Measurements from ENCODE around the gene UPF1.
"Not testable (repeated sequence)": the region's sequence is repeated elsewhere in the genome, so short reads cannot be mapped to it uniquely, and the experiment has no call there.

Gene UPF1

DNA sequence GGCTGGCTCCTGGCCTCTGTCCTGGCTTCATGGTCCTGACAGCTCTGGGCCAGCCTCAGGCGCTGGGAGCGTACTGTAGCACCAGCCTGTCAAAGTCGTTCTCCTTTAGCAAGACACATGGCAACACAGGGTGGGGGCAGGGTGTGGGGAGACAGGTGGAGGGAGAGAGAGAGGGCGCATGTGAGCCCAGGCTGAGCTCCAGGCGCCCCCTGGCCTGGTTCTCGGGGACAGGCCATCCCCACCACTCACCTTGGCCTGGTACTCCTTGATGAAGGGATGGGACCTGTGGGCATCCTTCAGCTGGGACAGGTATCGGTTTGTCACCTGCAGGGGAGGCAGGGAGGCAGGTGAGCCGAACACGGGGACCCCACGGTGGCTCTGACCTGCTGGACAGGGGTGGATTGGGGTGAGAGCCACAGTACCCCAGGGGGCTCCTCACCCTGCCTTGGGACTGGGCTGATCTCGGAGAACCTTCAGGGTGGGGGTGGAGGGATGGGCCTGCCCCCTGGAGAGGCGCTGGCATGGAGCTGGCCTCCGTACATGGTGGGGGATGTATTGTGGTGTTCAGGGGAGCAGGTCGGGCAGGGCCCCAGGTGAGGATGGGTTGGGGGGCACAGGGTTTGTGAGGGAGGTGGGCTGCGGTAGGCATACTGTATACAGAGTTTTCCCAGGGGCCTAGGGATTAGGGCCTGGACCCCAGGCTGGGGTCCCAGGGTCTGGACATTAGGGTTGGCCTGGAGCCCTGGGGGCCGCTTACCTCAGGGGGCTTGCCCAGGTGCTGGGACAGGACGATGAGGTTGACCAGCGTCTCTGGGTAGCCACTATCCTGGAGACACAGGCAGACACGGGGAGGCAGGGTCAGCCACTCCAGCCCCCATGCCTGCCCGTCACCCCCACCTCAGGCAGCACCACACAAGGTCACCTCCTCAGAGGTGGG is 68.1 kb downstream of the UPF1 start:
- no peak for DNase-seq

DNA sequence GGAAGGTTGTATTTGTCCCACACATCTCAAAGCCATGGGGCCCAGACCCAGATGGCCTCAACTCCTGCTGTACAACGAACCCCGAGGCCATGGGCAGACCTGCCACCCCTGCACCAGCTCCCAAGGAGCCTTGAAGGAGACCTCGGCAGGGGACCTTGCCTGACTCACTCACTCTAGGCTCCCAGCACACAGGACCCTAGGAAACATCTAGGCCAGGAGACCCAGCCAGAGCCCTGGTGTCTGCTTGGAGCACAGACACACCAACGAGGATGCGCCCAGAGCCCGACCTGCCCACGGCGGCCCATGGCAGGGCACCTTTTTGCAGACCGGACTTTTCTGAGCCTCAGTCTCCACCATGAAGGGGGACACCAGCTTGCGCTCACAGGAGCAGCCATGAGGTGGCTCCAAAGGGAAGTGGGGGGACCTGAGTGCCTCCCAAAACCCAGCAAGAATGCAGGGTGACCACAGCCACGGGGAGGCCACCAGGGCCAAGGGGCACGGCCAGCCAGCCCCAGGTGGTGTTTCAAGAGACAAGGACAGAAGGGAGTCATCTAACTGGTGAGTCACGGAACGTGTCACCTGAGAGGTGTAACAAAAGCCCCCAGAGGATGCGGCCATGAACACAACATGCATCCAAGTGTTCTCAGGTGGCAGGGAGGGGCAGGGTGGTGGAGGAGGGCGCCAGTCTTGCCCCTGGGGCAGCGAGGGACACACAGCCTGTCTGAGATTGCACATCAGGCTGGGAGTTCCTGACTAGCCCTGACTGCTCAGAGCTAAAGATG is 69.1 kb downstream of the UPF1 start:
- no peak for DNase-seq

DNA sequence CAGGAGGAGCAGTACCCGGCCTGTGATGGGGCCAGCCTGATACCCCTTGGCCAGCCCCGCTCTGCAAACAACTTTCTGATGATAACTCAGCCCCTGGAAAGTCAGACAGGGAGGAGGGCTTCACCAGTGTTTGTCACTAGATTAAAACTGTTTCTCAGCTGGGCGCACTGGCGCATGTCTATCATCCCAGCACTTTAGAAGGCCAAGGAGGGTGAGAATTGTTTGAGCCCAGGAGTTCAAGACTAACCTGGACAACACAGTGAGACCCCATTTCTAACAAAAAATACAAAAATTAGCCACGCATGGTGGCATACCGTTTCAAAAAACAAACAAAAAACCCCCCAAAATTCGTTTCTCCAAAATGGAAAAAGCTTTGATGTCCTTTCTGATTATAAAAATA is 69.7 kb downstream of the UPF1 start:
- DNase-seq, result no peak

DNA sequence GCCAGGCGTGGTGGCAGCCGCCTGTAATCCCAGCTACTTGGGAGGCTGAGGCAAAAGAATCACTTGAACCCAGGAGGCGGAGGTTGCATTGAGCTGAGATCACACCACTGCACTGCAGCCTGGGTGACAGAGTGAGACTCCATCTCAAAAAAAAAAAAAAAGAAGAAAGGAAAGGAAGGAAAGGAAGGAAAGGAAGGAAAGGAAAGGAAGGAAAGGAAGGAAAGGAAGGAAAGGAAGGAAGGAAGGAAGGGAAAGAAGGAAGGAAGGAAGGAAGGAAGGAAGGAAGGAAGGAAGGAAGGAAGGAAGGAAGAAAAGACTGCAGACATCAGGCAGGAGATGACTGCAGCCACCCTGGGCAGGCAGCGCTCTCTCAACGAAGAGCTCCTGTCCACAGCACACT is 70.8 kb downstream of the UPF1 start:
- DNase-seq, result not testable (repeated sequence)

DNA sequence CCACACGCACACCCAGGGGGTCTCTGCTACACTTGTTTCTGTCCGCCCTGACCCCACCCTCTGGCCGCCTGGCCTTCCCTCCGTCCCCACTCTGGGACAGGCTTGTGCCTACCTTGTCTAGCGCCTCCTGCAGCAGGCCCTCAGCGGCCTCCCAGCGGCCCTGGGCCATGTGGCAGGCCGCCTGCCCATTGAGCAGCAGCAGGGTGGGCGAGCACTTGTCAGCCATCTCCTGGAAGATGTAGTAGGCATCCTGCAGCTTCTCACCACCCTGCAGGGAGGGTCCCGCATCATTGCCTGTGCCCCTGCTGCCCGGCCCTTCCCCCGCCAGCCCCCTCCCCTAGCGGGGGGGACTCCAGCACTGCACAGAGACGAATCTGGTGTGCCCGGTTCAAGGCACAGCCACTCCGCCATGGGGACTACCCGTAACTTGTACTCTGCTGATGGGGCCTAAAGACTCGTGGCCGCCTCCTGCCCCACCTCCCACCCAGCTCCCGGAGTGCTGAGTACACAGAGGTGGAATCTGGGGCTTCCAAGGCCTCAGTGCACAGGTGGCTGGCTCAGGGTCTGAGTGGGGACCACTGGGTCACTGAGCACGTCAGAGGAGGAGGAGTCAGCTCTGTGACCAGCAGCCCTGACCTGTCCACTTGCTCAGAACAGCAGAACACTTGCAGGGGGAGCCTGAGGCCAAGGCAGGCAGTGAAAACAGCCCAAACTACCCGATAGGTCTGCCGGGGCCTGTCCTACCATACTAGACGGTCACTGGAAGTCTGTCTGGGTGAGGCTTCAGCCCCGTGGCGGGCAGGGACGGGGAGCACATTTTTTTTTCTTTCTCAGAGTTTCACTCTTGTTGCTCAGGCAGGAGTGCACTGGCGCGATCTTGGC is 71.6 kb downstream of the UPF1 start:
- DNase-seq, result no peak

DNA sequence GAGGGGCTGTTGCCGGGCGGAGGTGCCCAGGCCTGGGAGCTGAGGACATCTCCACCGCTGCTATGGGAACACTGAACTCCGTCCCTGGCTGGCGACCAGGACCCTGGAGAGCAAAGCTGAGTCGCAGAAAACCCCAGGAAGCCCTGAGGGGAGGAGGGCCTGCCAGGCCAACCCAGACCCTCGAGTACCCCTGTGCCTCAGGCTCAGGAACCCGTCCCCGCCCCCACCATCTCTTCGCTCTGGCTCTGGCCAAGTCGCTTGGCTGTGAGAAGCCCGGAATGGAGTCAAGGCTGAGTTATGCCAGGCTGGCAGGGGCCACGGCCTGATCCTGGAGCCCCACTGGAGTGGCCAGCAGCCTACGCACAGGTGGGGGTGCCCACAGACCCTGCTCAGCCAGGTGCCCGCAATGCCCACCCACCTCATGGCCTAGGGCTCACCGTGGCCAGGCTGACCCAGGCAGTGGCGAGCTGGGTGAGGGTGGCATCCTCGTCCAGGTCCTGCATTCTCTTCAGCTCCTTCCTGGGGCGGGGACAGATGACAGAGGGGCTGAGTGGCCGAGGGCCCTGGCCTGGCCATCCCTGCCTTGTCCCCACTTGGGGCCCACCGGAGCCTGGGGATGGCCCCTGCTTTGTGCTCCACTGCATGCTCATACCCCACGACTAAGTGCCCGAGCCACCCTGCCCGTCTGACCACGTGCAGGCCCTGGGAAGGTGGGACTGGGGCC is 72.7 kb downstream of the UPF1 start:
- DNase-seq, result no peak

DNA sequence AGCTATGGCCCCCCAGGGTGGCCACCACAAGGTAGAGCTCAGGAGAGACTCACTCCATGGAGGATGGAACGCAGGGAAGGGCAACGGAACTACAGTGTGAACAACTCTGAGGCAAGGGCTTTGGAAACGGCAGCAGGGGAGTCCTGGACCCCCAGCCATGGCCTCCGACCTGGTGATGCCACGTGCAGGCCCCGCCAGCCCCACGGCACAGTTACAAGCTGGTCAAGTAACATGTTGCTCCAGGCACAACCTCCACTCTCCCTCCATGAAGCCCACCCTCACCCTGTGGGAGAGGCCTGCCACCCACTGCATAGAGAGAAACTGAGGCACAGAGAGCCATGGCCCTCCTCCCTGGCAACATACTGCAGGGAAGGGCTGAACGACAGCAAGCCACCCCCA is 73.3 kb downstream of the UPF1 start:
- no peak for DNase-seq

DNA sequence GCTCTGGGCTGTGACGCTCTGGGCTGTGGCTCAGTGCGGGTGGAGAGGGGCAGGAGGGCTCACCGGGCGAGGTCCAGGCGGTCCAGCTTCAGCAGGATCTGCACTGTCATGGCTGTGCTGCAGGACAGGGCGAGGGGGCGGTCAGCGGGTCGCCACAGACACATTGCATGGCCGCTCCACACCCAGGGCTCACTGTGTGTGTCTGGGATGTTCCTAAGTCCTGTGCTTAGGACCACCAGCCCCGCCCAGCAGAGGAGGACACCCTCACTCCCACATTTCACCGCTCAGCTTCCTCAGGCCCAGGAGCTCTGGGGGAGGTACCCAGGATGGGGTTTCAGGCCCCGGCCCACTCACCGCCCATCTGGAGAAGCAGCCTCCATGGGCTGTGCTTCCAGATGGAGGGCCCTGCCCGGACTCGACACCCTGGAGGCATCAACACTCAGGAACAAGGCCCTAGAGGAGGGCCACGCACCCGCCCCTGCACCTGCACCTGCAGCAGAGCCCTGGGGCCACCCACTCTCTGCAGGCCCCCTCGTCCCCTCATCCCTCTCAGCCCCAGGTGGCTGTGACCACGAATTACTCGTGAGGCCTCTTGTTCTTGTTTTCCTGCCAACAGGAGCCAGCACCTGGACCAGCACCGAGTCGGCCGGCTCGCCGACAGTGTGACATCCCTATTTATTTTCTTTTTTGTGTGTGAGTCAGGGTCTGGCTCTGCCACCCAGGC is 73.9 kb downstream of the UPF1 start:
- DNase-seq, result no peak

DNA sequence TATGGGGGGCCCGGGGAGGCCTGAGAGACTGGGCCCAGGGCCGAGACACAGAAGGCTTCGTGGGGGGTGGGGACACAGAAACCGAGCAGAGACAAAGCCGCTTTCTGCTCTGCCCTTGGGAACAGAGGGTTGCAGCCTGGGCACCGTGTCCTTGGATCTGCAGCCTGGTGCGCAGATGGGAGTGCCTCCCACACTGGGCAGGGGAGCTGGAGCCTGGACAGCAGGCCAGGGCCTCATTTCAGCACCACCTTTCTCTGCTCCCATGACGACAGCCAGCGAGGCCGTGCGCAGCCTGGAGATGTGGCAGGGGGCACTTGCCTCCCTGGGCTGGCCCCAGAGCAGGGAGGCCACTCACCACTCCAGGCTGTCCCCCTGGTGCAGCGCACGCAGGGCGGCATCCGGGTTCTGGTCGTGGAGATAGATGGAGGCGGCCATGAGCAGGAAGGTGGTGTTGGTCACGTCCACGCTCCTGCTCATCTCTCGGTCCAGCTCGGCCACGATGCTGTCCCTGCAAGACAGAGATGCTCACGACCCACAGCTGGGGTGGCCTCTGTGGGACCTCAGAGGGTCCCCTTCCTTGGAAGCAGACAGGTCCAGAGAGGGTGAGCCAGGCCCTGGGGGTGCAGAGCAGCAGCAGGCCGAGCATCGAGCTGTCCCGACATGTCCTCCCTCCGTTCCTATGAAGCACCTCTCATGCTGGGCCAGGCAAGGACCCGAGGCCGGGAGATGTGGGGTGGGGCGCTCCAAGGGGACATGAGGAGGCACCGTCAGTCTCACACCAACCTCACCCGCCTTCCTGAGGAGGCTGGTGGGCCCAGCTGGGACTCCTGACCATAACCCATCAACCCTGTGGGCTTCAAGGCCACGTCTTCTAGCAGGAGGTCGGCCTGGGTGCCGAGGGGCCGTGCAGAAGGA is 75.1 kb downstream of the UPF1 start:
- no peak for DNase-seq

DNA sequence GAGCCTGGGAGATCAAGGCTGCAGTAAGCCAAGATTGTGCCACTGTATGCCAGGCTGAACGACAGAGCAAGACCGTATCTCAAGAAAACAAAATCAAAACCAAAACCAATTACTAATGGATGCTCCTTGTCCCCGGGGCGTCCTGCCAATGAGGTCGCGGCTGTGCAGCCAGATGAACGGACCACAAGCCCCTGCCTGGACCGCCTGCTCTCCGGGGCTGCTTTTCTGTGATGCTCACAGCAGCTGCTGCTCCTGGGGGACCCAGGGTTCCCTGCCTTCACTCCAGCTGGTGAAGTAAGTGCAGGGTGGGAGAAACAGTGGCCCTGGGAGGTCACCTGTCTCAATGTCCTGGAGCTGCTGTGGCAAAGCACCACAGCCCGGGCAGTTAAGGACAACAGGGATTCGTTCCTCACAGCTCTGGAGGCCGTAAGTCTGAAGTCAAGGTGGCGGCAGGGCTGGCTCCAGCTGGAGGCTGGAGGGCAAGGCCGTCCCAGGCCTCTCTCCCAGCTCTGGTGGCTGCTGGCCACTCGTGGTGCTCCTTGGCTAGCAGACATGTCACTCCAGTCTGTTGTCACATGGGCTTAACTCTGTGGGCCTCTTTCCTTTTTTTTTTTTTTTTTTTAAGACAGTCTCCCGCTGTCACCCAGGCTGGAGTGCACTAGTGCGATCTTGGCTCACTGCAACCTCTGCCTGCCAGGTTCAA is 77.3 kb downstream of the UPF1 start:
- DNase-seq, result no peak

DNA sequence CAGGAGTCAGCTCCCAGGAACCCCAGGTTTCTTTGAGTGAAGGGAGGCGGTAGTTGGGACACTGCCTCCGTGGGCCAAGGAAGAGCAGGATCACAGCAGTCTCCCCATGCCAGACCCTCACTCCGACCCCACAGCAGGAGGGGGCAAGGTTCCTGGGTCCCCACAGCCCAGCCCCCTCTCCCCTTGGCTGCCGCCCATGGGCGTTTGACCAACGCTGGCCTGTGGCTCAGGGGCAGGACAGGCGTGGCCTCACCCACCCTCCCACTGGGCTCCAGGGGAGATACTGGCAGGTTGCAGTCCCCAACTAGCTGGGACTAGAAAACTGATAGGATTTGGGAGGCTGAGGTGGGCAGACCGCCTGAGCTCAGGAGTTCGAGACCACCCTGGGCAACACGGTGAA is 78.3 kb downstream of the UPF1 start:
- DNase-seq, result no peak

DNA sequence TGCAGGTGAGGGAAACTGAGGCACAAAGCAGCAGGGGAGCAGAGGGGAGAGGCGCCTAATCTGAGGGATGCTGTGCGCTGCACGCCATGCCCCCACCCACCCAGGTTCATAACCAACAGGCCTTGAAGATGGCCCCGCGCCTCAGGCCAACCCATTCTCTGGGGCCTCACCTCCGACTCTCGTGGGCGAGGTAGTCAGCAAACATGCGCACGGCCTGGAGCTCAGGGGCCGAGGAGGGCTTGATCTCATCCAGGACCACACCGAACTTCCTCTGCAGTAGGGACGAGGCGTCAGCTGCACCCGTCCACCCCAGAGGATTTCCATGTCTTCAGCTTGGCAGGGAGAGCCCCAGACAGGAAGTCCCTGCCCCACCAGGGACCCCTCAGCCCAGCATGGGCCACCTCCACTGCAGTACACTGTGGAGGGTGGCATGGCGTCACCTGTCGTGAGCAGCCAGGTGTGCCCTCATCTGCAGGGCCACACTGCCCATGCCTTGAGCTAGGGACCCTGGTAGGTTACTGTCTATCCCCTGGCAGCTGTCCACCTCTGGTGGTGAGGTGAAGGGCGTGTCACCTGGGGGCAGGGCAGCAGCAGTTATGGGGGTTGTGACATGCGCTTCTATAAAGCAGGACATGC is 79.2 kb downstream of the UPF1 start:
- no peak for DNase-seq

DNA sequence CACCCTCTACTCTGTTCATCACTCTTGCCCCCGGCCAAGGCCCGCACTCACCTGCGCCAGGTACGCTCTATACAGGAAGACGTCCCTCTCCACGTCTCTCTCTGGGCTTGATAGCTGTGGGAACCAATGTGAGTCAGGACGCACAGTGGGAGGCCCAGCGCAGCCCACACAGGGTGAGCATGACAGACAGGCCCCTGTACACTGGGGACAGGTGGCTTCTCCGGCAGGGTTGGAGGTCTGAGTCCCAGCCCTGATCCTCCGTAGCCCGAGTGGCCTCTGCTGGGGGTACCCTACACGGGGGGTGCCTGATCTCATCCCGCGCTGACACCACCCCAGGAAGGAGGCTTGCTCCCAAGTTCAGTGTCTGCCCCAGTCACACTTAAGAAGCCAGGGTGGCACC is 81.2 kb downstream of the UPF1 start:
- DNase-seq, result no peak

DNA sequence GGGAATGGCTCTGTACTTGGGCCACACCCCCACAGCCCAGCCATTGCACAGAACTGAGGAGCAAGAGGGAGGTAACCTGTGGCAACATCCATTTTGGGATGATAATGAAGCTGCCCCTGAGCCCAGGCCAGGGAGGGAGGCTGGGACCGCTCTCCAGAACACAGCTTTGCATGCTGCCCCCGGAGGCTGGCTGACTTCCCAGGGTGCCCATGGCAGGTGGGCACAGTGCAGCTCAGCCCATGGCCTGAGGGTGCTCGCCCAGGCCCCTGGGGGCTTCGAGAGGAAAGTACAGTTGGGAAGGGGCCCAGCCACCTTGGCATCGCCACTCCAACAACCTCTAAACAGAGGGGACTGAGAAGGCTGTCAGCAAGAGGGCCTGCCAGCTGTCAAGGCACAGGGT is 81.7 kb downstream of the UPF1 start:
- DNase-seq, result no peak

DNA sequence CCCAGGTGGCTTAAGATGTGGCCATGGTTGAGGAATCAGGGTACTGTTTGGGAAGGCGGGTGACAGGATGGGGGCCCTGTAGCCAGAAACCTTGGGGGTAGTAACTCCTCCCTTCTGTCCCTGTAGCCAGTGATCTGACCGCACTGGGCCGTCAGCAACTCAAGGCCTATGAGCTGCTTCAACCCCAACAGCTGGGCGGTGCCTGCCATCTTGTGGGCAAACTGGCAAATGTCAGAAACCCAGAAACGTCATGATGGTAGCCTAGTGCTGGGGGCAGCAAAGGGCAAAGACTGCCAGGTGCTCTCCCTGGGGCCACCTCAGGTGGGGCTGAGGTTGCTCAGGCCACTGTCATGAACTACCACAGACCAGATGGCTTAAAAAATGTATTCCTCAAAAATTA is 83.9 kb downstream of the UPF1 start:
- no peak for DNase-seq

DNA sequence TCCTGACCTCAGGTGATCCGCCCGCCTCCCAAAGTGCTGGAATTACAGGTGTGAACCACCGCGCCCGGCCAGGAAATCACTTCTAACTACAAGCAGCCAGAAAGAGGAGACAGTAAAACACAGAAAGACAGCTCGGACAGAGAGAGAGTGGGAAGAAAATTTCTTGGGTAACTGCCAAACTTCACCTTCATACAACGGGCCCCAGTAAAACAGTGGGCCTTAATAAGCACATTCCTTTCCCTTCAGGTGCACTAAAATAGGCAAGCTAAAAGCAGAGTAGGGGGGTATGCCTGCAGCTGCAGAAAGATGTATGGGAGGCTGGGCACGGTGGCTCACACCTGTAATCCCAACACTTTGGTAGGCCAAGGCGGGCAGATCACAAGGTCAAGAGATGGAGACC is 85.8 kb downstream of the UPF1 start:
- DNase-seq, result not testable (repeated sequence)
